H1 (cell line): ENCODE measurements around the gene FADD. TPM values are rescaled to one million over a fixed set of nuclear protein-coding genes. Genes with fewer than 3 reads are reported as not detected.

ENCODE experiments used
- POLR2A ChIP-seq, 2 experiments: IDR thresholded peaks; 1 replicate in 1 of 2; 2 replicates in 1 of 2; pipeline ENCODE4 v1.6.1; 2011; ENCODE audit warnings: low read depth in 2 of 2, low read length in 2 of 2, mild to moderate bottlenecking in 2 of 2; ENCODE audit errors: control extremely low read depth in 1 of 2
- polyA plus RNA-seq, 7 experiments: library from polyadenylated mRNA; depleted of rRNA in 3 of 7; stranded (reverse) in 5 of 7; unstranded in 2 of 7; fragments of >200 nt in 5 of 7; fragments of 200-250 nt in 2 of 7; gene quantifications; 1 replicate in 5 of 7; 2 replicates in 1 of 7; 4 replicates in 1 of 7; pipeline versions ENCODE4 v1.2.1 to v1.2.3, GENCODE V29; 2011 to 2013; ENCODE audit warnings: missing spikeins in 2 of 7, mixed read lengths in 2 of 7
- total RNA-seq: library from RNA; stranded (reverse); fragmentation: NEBNext Ultra II Directional; extraction: Animal tissue kit (Norgen Biotek cat#: 25700); gene quantifications from 2 replicates; pipeline ENCODE4 v1.2.1, GENCODE V29; 2021
- TF ChIP-seq, protein P1 (sequence below): fragments of 300-600 bp; sonication (generic); IDR thresholded peaks from 2 replicates; pipeline ENCODE4 v1.7.1; 2012; ENCODE audit warnings: low read length, moderate library complexity, mild to moderate bottlenecking, inconsistent platforms; ENCODE audit not compliant: insufficient replicate concordance

The FADD gene
- total and polyA plus RNA-seq, 2 of the 8 experiments (the other 6 are each of a cell fraction or from before 2014, with no cell fraction given), result 29.0 to 43.9 TPM

DNA sequence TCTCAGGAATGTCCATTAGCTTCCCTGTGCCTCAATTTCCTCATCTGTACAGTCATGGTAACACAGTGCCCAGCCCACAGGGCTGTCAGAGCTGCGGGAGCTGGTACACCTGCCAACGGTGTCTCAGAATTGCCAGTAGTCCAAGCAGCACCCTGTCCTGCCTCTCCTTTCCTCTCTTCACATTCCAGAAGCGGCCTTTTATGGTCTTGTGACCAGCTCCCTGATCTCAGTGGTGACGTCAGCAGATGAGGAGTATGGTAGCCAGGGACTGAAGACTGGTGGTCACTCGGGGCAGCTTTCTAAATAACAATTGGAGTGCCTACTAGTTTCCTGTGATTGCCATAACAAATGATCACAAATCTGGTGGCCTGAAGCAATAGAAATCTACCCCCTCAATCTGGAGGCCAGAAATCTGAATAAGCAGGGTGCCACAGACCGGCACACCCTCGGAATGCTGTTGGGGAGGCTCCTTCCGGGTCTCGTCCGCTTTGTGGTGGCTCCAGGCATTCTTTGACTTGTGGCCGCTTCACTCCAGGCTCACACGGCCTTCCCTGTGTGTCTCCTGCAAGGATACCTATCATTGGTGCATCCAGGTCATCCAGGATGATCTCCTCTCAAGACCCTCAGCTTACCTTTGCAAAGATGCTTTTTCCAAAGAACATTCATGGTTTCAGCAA lies 2.1 kb downstream of the FADD start (continued):
- TF ChIP-seq, protein P1, sequence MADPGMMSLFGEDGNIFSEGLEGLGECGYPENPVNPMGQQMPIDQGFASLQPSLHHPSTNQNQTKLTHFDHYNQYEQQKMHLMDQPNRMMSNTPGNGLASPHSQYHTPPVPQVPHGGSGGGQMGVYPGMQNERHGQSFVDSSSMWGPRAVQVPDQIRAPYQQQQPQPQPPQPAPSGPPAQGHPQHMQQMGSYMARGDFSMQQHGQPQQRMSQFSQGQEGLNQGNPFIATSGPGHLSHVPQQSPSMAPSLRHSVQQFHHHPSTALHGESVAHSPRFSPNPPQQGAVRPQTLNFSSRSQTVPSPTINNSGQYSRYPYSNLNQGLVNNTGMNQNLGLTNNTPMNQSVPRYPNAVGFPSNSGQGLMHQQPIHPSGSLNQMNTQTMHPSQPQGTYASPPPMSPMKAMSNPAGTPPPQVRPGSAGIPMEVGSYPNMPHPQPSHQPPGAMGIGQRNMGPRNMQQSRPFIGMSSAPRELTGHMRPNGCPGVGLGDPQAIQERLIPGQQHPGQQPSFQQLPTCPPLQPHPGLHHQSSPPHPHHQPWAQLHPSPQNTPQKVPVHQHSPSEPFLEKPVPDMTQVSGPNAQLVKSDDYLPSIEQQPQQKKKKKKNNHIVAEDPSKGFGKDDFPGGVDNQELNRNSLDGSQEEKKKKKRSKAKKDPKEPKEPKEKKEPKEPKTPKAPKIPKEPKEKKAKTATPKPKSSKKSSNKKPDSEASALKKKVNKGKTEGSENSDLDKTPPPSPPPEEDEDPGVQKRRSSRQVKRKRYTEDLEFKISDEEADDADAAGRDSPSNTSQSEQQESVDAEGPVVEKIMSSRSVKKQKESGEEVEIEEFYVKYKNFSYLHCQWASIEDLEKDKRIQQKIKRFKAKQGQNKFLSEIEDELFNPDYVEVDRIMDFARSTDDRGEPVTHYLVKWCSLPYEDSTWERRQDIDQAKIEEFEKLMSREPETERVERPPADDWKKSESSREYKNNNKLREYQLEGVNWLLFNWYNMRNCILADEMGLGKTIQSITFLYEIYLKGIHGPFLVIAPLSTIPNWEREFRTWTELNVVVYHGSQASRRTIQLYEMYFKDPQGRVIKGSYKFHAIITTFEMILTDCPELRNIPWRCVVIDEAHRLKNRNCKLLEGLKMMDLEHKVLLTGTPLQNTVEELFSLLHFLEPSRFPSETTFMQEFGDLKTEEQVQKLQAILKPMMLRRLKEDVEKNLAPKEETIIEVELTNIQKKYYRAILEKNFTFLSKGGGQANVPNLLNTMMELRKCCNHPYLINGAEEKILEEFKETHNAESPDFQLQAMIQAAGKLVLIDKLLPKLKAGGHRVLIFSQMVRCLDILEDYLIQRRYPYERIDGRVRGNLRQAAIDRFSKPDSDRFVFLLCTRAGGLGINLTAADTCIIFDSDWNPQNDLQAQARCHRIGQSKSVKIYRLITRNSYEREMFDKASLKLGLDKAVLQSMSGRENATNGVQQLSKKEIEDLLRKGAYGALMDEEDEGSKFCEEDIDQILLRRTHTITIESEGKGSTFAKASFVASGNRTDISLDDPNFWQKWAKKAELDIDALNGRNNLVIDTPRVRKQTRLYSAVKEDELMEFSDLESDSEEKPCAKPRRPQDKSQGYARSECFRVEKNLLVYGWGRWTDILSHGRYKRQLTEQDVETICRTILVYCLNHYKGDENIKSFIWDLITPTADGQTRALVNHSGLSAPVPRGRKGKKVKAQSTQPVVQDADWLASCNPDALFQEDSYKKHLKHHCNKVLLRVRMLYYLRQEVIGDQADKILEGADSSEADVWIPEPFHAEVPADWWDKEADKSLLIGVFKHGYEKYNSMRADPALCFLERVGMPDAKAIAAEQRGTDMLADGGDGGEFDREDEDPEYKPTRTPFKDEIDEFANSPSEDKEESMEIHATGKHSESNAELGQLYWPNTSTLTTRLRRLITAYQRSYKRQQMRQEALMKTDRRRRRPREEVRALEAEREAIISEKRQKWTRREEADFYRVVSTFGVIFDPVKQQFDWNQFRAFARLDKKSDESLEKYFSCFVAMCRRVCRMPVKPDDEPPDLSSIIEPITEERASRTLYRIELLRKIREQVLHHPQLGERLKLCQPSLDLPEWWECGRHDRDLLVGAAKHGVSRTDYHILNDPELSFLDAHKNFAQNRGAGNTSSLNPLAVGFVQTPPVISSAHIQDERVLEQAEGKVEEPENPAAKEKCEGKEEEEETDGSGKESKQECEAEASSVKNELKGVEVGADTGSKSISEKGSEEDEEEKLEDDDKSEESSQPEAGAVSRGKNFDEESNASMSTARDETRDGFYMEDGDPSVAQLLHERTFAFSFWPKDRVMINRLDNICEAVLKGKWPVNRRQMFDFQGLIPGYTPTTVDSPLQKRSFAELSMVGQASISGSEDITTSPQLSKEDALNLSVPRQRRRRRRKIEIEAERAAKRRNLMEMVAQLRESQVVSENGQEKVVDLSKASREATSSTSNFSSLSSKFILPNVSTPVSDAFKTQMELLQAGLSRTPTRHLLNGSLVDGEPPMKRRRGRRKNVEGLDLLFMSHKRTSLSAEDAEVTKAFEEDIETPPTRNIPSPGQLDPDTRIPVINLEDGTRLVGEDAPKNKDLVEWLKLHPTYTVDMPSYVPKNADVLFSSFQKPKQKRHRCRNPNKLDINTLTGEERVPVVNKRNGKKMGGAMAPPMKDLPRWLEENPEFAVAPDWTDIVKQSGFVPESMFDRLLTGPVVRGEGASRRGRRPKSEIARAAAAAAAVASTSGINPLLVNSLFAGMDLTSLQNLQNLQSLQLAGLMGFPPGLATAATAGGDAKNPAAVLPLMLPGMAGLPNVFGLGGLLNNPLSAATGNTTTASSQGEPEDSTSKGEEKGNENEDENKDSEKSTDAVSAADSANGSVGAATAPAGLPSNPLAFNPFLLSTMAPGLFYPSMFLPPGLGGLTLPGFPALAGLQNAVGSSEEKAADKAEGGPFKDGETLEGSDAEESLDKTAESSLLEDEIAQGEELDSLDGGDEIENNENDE, result no peak
- TF ChIP-seq POLR2A (IDR thresholded peaks at IDR 0.05; ENCODE audit: control extremely low read depth in 1 of 2, low read depth in 2 of 2, low read length in 2 of 2), result peak in 1 of 2 experiments; percentile 49; a peak in 1 of 3 replicates
